DMS114 treated with DMSO at 0.1 percent for 48 hours (cell line): ENCODE results near the gene PTPRK.

Source experiments
- DNase-seq: peaks from one replicate; lab custom pipeline; 2025; ENCODE audit not compliant: unreplicated experiment; lab: John Stamatoyannopoulos, UW

The PTPRK gene

DNA sequence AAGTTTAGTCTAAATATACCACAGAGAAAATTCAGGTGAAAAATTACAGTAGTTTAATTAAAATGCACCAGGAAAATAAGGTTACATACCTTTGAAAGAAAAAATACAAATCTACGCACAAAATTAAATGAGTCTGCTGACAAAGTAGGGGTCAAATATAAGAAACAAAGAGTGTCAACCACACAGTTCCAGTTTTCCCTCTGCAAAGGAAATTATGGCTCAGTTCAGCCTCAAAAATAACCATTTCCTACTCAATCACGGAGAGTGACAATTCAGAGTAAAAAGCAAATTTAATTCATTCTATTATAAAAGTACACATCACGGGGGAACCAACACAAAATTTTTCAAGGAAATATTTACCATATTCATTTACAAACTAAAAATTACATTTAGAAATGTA is 124.8 kb downstream of the PTPRK start:
- DNase-seq: no peak

DNA sequence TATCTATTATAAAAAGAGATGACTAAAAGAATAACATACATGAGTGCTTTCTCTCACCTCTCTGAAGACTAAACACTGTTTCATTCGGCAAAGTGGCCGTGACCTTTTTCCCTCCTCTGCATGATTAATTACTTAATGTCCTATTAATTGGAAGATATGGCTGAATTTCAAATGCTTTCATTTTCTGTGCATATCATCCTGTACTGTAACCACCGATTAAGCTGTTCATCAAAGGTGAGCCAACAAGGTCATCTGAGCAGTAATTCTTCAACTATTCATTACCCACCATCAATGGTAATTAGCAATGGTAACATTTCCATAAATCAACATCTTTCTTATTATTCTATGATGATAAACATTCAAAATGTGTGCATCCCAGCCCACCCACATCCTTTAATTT is 125.2 kb downstream of the PTPRK start:
- no peak for DNase-seq

DNA sequence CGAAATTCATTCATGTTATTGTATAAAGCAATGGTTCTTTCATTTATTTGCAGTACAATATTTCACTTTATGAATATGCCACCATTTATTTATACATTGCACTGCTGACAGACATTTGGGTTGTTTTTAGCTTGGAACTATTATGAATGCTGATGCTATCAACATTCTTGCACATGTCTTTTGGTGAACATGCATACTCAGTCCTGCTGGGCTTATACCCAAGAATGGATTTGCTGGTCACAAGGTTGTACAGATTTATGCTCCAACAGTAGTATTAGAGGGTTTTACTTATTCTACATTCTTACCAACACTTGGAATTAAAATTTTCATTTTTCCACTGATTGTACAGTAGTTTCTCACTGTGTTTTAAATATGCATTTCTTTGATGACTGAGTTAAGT is 126.2 kb downstream of the PTPRK start:
- no peak for DNase-seq

DNA sequence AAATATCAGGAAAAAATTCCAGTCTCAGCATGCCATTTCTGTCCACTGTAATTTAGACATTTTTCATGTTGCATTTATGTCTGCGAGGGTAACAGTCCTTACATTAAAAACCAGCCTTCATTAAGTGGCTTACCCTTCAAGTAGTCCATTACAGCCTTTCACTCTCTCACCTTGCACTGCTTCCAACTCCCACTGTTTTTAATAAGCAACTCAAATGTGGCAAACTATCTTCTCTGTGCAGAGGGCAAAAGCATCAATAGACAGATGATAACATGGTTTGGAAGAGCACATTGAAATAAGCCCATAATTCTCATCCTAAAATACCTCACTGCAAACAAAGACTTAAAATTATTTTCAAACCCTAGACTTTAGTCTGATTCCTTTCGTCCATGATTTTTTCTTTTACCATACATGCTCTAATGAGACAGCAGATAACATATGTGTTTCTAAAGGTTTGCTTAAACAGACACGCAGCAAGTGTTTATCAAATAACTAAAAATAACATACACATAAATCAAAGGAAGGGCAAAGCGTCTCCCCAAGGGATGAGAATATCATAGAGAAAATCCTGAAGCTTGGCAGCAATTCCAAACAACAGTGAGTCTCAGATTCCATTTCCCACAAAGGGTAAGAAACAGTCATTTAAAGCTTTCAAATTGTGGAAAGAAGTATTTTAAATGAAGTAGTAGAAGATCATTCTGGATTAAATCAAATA is 130.4 kb downstream of the PTPRK start:
- no peak for DNase-seq

DNA sequence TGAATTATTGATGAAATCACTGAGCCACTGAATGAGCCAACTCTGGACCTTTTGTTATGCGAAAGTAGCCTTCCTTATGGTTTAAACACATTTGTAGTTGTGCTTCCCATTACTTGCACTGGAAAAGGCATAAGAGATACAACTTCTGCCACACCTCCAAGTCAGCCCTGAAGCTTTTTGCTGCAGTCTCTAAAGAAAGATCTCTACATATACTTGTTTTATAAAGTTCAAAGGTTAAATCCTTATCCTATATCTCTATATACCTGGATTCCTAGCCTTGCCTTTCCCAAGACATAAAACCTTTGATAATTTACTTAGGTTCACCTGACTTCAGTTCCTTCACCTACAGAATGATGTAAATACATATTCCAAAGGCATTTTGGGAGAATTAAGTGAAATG is 132.0 kb downstream of the PTPRK start:
- DNase-seq: no peak

GRCh38 chr6:128380891-128381290 is 139.5 kb downstream of the PTPRK start:
- DNase-seq: no peak

- no peak for DNase-seq
Measured at GRCh38 chr6:128379577-128379976, 140.8 kb downstream of the PTPRK start.

DNA sequence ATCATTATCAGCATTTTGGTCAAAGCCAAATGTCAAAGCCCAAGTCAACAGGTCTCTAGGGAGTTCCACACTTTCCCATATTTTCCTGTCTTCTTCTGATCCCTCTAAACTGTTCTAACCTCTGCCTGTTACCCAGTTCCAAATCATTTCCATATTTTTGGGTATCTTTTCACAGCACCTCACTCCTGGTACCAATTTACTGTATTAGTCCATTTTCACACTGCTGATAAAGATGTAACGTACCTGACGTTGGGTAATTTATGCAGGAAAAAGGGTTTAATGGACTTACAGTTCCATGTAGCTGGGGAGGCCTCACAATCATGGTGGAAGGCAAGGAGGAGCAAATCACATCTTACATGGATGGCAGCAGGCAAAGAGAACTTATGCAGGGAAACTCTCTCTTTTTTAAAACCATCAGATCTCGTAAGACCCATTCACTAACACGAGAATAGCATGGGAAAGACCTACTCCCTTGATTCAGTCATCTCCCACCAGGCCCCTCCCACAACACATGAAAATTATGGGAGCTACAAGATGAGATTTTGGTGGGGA is 143.4 kb downstream of the PTPRK start:
- DNase-seq: no peak

- no peak for DNase-seq
Measured at GRCh38 chr6:128371136-128371535, 149.3 kb downstream of the PTPRK start.

GRCh38 chr6:128370072-128370471 is 150.3 kb downstream of the PTPRK start:
- DNase-seq: no peak

DNA sequence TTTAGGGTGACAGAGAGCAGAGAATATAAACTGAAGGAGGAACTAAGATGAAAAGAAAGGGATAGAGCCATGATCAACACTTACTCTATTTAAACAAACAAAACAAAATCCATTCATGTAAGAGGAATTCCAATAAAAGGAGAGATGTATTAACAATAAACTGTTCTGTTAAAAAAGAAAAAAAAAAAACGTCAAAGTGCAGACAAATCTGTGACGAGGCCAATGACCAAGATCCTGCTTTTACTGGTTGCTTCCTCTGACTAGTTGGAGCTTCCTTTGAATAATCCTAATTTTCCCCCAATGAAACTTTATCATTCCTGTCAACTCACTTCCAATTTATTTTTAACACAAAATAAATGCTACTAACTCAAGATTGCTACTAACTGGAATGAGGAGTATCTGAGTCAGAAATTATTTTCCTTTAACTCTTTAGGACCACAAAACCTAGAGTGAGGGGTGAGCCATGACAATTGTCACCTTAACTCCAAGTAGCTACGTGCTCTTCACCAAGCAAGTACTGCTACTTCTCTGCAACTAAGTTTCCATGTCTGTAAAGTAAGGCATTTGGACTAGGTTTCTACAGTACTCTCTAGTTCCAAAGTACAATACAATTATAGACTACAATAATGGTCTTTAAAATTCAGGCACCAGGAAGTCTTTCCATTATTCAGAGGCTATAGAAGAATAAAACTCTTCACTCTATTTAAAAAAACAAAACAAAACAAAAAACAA is 152.0 kb downstream of the PTPRK start:
- no peak for DNase-seq

GRCh38 chr6:128367437-128367836 is 153.0 kb downstream of the PTPRK start:
- DNase-seq: no peak

- DNase-seq: no peak
Measured at GRCh38 chr6:128365520-128366160, 154.8 kb downstream of the PTPRK start.

- no peak for DNase-seq
Measured at GRCh38 chr6:128364766-128365519, 155.5 kb downstream of the PTPRK start.

- DNase-seq: no peak
Measured at GRCh38 chr6:128363020-128363813, 157.2 kb downstream of the PTPRK start.

GRCh38 chr6:128361378-128361777 is 159.0 kb downstream of the PTPRK start:
- no peak for DNase-seq

DNA sequence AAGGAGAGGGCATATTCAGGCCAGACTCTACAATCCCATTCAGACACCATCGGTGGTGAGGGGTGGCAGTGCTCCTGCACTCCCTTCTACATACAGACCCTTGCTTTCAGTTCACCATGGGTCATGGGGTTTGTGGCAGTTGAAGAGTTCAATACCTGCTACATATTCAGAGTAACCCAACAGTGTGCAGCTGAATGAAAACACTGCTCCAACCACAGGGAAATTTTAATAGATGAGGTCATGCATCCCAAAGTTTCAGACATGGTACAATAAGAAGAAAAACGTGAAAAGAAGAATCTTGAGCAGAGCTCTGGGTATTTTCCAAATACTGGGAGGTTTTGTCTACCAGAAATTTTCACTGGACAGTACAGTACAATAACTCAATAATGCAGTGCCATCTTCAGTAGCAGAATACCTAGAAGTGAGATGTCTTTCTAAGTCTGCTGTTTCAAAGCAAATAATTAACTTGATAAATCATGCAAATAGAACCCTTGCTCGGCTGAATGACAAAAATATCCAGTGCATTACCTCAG is 162.1 kb downstream of the PTPRK start:
- DNase-seq: no peak

- no peak for DNase-seq
Measured at GRCh38 chr6:128357392-128358130, 162.8 kb downstream of the PTPRK start.

GRCh38 chr6:128352366-128352765 is 168.0 kb downstream of the PTPRK start:
- no peak for DNase-seq

GRCh38 chr6:128351255-128351514 is 169.2 kb downstream of the PTPRK start:
- DNase-seq: no peak
